SU-DHL-6 (cell line): ENCODE results near the gene DCLK1.

Experiments used
- H2AFZ ChIP-seq: fragments of 200-600 bp; sonication (generic); 2 replicates; pipeline ENCODE4 v1.6.1; 2014; ENCODE audit warnings: low read depth, mild to moderate bottlenecking, moderate library complexity, mixed read lengths, antibody characterized with exemption, low read length; ENCODE audit not compliant: severe bottlenecking
- H3F3A ChIP-seq: fragments of 200-600 bp; shearing (Covaris generic); 2 replicates; pipeline ENCODE4 v1.6.0; 2016; ENCODE audit warnings: antibody characterized with exemption, mild to moderate bottlenecking; ENCODE audit not compliant: insufficient read depth
- H3K27ac ChIP-seq: fragments of 200-600 bp; sonication (generic); 2 replicates; pipeline ENCODE4 v1.5.1; 2016; ENCODE audit warnings: low read depth, mild to moderate bottlenecking, low read length, moderate library complexity, mixed read lengths
- H3K27me3 ChIP-seq: fragments of 200-600 bp; sonication (generic), shearing (Covaris generic); 2 replicates; pipeline ENCODE4 v1.6.0; 2014; ENCODE audit warnings: mild to moderate bottlenecking, low read length
- H3K36me3 ChIP-seq: fragments of 200-600 bp; sonication (generic); 2 replicates; pipeline ENCODE4 v1.6.1; 2014; ENCODE audit warnings: mild to moderate bottlenecking, low read length, mixed read lengths
- H3K4me2 ChIP-seq: fragments of 300-600, 200-600 bp; shearing (Covaris generic), sonication (generic); 2 replicates; pipeline ENCODE4 v1.6.0; 2014; ENCODE audit warnings: low read length, low read depth, mild to moderate bottlenecking; ENCODE audit not compliant: poor library complexity, severe bottlenecking
- H3K4me3 ChIP-seq: fragments of 200-600 bp; sonication (generic); 2 replicates; pipeline ENCODE4 v1.5.1; 2014; ENCODE audit warnings: antibody characterized with exemption, low read length, mild to moderate bottlenecking, mixed read lengths; ENCODE audit not compliant: insufficient read depth, poor library complexity, severe bottlenecking
- H3K79me2 ChIP-seq: fragments of 200-600 bp; sonication (generic); 2 replicates; pipeline ENCODE4 v1.6.1; 2014; ENCODE audit warnings: mild to moderate bottlenecking, low read length, moderate library complexity; ENCODE audit not compliant: insufficient read depth
- H3K9ac ChIP-seq: fragments of 200-600 bp; sonication (generic); 2 replicates; pipeline ENCODE4 v1.7.0; 2014; ENCODE audit warnings: mild to moderate bottlenecking, low read length
- H3K9me2 ChIP-seq: fragments of 200-600 bp; sonication (generic); replicated peaks from 2 replicates; pipeline ENCODE4 v1.6.1; 2014; ENCODE audit warnings: low read length; ENCODE audit not compliant: insufficient read depth
- H3K9me3 ChIP-seq: fragments of 200-600 bp; sonication (generic); 2 replicates; pipeline ENCODE4 v1.6.1; 2014; ENCODE audit warnings: low read length, mixed read lengths; ENCODE audit not compliant: insufficient read depth
- H4K20me1 ChIP-seq: fragments of 200-600 bp; sonication (generic); 2 replicates; pipeline ENCODE4 v1.6.1; 2014; ENCODE audit warnings: low read depth, mild to moderate bottlenecking, antibody characterized with exemption, low read length, moderate library complexity, mixed read lengths
- EZH2phosphoT487 ChIP-seq: fragments of 200-600 bp; sonication (generic), shearing (Covaris generic); conservative IDR thresholded peaks from 2 replicates; pipeline ENCODE4 v1.6.1; 2018; ENCODE audit warnings: mild to moderate bottlenecking, antibody characterized with exemption, low read length, moderate library complexity, mixed read lengths
- TF ChIP-seq, protein P1 (sequence below): fragments of 200-600 bp; sonication (generic); IDR thresholded peaks from one replicate; pipeline ENCODE4 v1.5.1; 2017; ENCODE audit warnings: antibody characterized with exemption, mild to moderate bottlenecking, low read length, moderate library complexity; ENCODE audit not compliant: insufficient read depth, poor library complexity, severe bottlenecking

DCLK1 gene

DNA sequence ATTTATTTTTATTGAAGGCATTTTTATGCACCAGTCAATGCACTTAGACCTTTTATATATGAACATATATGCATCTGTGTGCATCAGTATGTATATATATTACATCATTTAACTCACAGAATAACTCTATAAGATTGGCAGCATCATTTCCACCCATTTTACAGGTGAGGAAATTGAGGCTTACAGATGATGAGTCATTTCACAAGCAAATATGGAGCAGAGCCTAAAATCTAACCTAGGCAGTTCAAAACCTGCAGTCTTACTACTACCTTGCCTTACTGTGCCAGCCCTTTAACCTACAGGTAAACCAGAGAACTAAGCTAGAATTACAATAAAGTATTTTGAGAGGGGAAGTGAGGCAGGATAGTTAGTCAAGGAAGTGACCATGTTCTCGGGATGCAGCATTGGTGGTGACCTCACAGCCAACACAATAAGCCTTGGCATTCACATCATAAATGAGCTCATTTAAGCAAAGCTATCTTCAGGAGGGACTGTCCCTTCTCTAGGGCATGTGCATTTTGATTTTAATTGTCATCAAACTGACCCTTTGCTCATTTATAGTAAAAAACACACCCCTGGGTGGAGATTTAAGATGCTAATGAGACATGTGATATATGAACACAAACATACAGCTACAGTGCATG, 274.3 kb downstream of the DCLK1 start:
- TF ChIP-seq EZH2phosphoT487 = no peak
- TF ChIP-seq, protein P1, sequence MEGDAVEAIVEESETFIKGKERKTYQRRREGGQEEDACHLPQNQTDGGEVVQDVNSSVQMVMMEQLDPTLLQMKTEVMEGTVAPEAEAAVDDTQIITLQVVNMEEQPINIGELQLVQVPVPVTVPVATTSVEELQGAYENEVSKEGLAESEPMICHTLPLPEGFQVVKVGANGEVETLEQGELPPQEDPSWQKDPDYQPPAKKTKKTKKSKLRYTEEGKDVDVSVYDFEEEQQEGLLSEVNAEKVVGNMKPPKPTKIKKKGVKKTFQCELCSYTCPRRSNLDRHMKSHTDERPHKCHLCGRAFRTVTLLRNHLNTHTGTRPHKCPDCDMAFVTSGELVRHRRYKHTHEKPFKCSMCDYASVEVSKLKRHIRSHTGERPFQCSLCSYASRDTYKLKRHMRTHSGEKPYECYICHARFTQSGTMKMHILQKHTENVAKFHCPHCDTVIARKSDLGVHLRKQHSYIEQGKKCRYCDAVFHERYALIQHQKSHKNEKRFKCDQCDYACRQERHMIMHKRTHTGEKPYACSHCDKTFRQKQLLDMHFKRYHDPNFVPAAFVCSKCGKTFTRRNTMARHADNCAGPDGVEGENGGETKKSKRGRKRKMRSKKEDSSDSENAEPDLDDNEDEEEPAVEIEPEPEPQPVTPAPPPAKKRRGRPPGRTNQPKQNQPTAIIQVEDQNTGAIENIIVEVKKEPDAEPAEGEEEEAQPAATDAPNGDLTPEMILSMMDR = no peak
- Histone ChIP-seq H3K27ac (no peak overlapping the region), H4K20me1 (no peaks in the 10 kb centered on the region), H3K9ac (no peak overlapping the region), H3F3A (no peaks in the 10 kb centered on the region), H3K4me3 (no peak overlapping the region), H3K9me3 (no peaks in the 10 kb centered on the region), H2AFZ (no peak overlapping the region), H3K4me2 (no peak overlapping the region), H3K27me3 (no peaks in the 10 kb centered on the region), H3K36me3 (no peaks in the 10 kb centered on the region), H3K79me2 (no peaks in the 10 kb centered on the region), H3K9me2 (no peaks in the 10 kb centered on the region)

GRCh38 chr13:35856084-35856483, 275.1 kb downstream of the DCLK1 start:
- H3K9me2 ChIP-seq = no peaks in the 10 kb centered on the region
- no peaks in the 10 kb centered on the region for H3K36me3 ChIP-seq
- TF ChIP-seq, protein P1 = no peak
- TF ChIP-seq EZH2phosphoT487 = no peak
- H2AFZ ChIP-seq = no peak overlapping the region
- H3F3A ChIP-seq = no peaks in the 10 kb centered on the region
- no peaks in the 10 kb centered on the region for H4K20me1 ChIP-seq
- H3K9me3 ChIP-seq = no peaks in the 10 kb centered on the region
- H3K27ac ChIP-seq = no peak overlapping the region
- no peak overlapping the region for H3K4me3 ChIP-seq
- no peaks in the 10 kb centered on the region for H3K27me3 ChIP-seq
- H3K79me2 ChIP-seq = no peaks in the 10 kb centered on the region
- H3K4me2 ChIP-seq = no peak overlapping the region
- no peak overlapping the region for H3K9ac ChIP-seq

GRCh38 chr13:35855531-35856019, 275.6 kb downstream of the DCLK1 start:
- H3K27ac ChIP-seq = no peak overlapping the region
- H3K9me2 ChIP-seq = no peaks in the 10 kb centered on the region
- no peaks in the 10 kb centered on the region for H3F3A ChIP-seq
- no peak overlapping the region for H3K9ac ChIP-seq
- H3K27me3 ChIP-seq = no peaks in the 10 kb centered on the region
- no peak overlapping the region for H3K4me3 ChIP-seq
- H2AFZ ChIP-seq = no peak overlapping the region
- H3K9me3 ChIP-seq = no peaks in the 10 kb centered on the region
- no peak overlapping the region for H3K4me2 ChIP-seq
- no peak for TF ChIP-seq EZH2phosphoT487
- TF ChIP-seq, protein P1 = no peak
- no peaks in the 10 kb centered on the region for H3K36me3 ChIP-seq
- no peaks in the 10 kb centered on the region for H4K20me1 ChIP-seq
- H3K79me2 ChIP-seq = no peaks in the 10 kb centered on the region
